ENCODE results near the gene WSCD1. TPM values are rescaled to one million over a fixed set of nuclear protein-coding genes. Genes with fewer than 3 reads are reported as not detected.

Gene WSCD1
- total and polyA plus RNA-seq, 2 of the 4 experiments (the other 2 are of a cell fraction) = 0.07 TPM; not detected in 1

DNA sequence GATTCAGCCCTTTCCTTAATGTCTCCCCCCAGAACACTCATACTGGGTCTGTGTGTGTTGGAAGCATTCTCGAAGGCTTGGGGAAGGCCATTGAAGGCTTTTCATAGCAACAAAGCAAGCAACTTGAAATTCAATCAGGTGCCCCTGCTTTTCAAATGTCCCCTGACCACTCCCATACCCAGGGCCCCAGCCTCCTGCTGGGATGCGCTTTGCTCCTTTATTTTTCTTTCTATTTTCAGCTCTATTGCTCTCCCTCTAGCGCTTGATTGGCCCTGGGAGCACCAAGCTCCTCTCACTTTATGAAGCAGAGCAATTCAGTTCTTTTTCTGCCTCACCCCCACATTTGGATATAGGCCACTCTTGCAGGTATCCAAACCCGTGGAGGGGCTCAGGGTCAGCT is 92.0 kb downstream of the WSCD1 start (continued):
- TF ChIP-seq CTCF (conservative IDR thresholded peaks at IDR 0.05; ENCODE audit: low read depth, low read length) (no peak), RFX5 (IDR thresholded peaks at IDR 0.05; ENCODE audit: low read depth, low read length) (no peak)

- in situ Hi-C loops (cut with MboI; ENCODE audit: low sequenced_read_pairs) = no loop called here
- H3K9ac ChIP-seq (ENCODE audit: low read depth, low read length) = no peak overlapping the region
- no peak overlapping the region for H3K4me3 ChIP-seq (ENCODE audit: insufficient read depth, low read depth, low read length)
- H3K27me3 ChIP-seq (ENCODE audit: control insufficient read depth, insufficient read depth, low read length) = no peaks in the 10 kb centered on the region
- H2BK20ac ChIP-seq (ENCODE audit: low read depth, low read length) = no peak overlapping the region
- H3K4me1 ChIP-seq (ENCODE audit: control insufficient read depth, insufficient read depth, low read length) = no peaks in the 10 kb centered on the region
- no peak overlapping the region for H3K14ac ChIP-seq (replicated peaks; ENCODE audit: low read depth, low read length)
- no peaks in the 10 kb centered on the region for H4K20me1 ChIP-seq (ENCODE audit: insufficient read depth, low read length)
- 27% methylated on average over 2 of the region's 9 CpGs; no CpG with 5 or more reads in 1 of the 2 experiments for WGBS, 2 experiments (ENCODE audit: extremely low coverage in 2 of 2, insufficient read length in 1 of 2)
- H3K27ac ChIP-seq (ENCODE audit: insufficient read depth, low read length) = no peak overlapping the region
- no peaks in the 10 kb centered on the region for H3K79me1 ChIP-seq (ENCODE audit: low read depth in 1 of 2, low read length in 2 of 2)
- H3K56ac ChIP-seq (ENCODE audit: extremely low read depth, insufficient read depth, low read length) = no peak overlapping the region
- dilution Hi-C loops (cut with HindIII; ENCODE audit: low sequenced_read_pairs, unreplicated experiment) = no loop called here
- BruUV-seq (replicated peaks) = no TSS peak
- H4K5ac ChIP-seq (ENCODE audit: low read depth, low read length) = no peak overlapping the region
- no peak overlapping the region for H2AK5ac ChIP-seq (ENCODE audit: low read depth, low read length)
- H3K4ac ChIP-seq (ENCODE audit: low read depth, low read length) = no peak overlapping the region
- no peaks in the 10 kb centered on the region for H3K36me3 ChIP-seq (ENCODE audit: control insufficient read depth, insufficient read depth, low read length)
- H3K18ac ChIP-seq (ENCODE audit: low read depth, low read length) = no peak overlapping the region
- H2BK120ac ChIP-seq (ENCODE audit: low read depth, low read length) = no peak overlapping the region
- ATAC-seq (ENCODE audit: low read depth) (no peak), DNase-seq (no peak)
- intact Hi-C loops (cut with micrococcal nuclease) = no loop called here
- TF ChIP-seq MXI1 (IDR thresholded peaks at IDR 0.05; ENCODE audit: borderline replicate concordance, low read depth, low read length) = no peak
- no peak for TF ChIP-seq BHLHE40 (IDR thresholded peaks at IDR 0.05; ENCODE audit: low read depth, low read length)
- no peak for TF ChIP-seq NFE2L2 (IDR thresholded peaks at IDR 0.05; ENCODE audit: low read depth, low read length)
- peaks cover 22% of the 10 kb centered on the region for H3K9me3 ChIP-seq (ENCODE audit: control insufficient read depth, insufficient read depth, low read length)
- CTCF ChIA-PET = no interaction called here
- no peak overlapping the region for H4K91ac ChIP-seq (ENCODE audit: insufficient read depth, low read depth, low read length)
- POLR2A ChIA-PET (ENCODE audit: unreplicated experiment) = no interaction called here
- no peak overlapping the region for H3K23ac ChIP-seq (ENCODE audit: low read depth, low read length)
- no peak overlapping the region for H2BK5ac ChIP-seq (ENCODE audit: low read depth, low read length, poor library complexity, severe bottlenecking)
- H3K9me1 ChIP-seq (ENCODE audit: insufficient read depth, low read length) = no peaks in the 10 kb centered on the region
- no peak overlapping the region for H3K4me2 ChIP-seq (ENCODE audit: low read depth, low read length)
- H4K8ac ChIP-seq (ENCODE audit: low read depth in 2 of 2, low read length in 2 of 2) = no peak overlapping the region
- no peak overlapping the region for H2BK15ac ChIP-seq (ENCODE audit: low read depth, low read length)
- peak overlapping the region; percentile 32 for H2AFZ ChIP-seq (replicated peaks; ENCODE audit: low read length, poor library complexity)
- no peak overlapping the region for H2AK9ac ChIP-seq (replicated peaks; ENCODE audit: low read depth, low read length, poor library complexity)
Measured at GRCh38 chr17:6162892-6163291, 92.7 kb downstream of the WSCD1 start.

All from IMR-90 (cell line).